HG02885 (cell line): ENCODE results near the gene BMP6.

Experiments used
- ATAC-seq: cut with Tn5 transposase; IDR thresholded peaks from one replicate; pipeline ENCODE4 v1.9.1; 2021; ENCODE audit warnings: mild to moderate bottlenecking; ENCODE audit not compliant: unreplicated experiment, poor library complexity

Gene BMP6

GRCh38 chr6:7725849-7726415 lies at the start of gene BMP6:
Gene BMP6, plus strand, starts transcription at chr6:7726099. Its CDS starts 857 bp downstream, at chr6:7726956.
- ATAC-seq: peak; percentile 62

- ATAC-seq: no peak
These were observed 48.7 kb upstream of the BMP6 start for GRCh38 chr6:7677229-7677628.

- no peak for ATAC-seq
These were observed 45.4 kb upstream of the BMP6 start for GRCh38 chr6:7680393-7681075.

- ATAC-seq: no peak
These were observed 44.5 kb upstream of the BMP6 start for GRCh38 chr6:7681449-7681848.

GRCh38 chr6:7684076-7684475 lies 41.8 kb upstream of the BMP6 start:
- ATAC-seq: no peak

GRCh38 chr6:7684843-7685242 lies 41.1 kb upstream of the BMP6 start:
- no peak for ATAC-seq

- no peak for ATAC-seq
These were observed 40.6 kb upstream of the BMP6 start for GRCh38 chr6:7685276-7685675.

- ATAC-seq: no peak
These were observed 38.5 kb upstream of the BMP6 start for GRCh38 chr6:7687145-7688111.

GRCh38 chr6:7691021-7691420 lies 34.9 kb upstream of the BMP6 start:
- no peak for ATAC-seq

GRCh38 chr6:7691675-7692452 lies 34.0 kb upstream of the BMP6 start:
- no peak for ATAC-seq

GRCh38 chr6:7692453-7692784 lies 33.5 kb upstream of the BMP6 start:
- ATAC-seq: no peak

- ATAC-seq: no peak
These were observed 32.1 kb upstream of the BMP6 start for GRCh38 chr6:7693827-7694226.

GRCh38 chr6:7696061-7696460 lies 29.8 kb upstream of the BMP6 start:
- ATAC-seq: no peak

- no peak for ATAC-seq
These were observed 28.5 kb upstream of the BMP6 start for GRCh38 chr6:7697432-7697819.

GRCh38 chr6:7697820-7698623 lies 27.9 kb upstream of the BMP6 start:
- ATAC-seq: no peak

- ATAC-seq: no peak
These were observed 24.6 kb upstream of the BMP6 start for GRCh38 chr6:7701212-7701834.

GRCh38 chr6:7703148-7703680 lies 22.7 kb upstream of the BMP6 start:
- no peak for ATAC-seq

- no peak for ATAC-seq
These were observed 20.4 kb upstream of the BMP6 start for GRCh38 chr6:7705483-7705882.

GRCh38 chr6:7706269-7706668 lies 19.6 kb upstream of the BMP6 start:
- ATAC-seq: no peak
